HG03159 (cell line): ENCODE data around the gene CERK.
"Not testable (repeated sequence)": the region's sequence is repeated elsewhere in the genome, so short reads cannot be mapped to it uniquely, and the experiment has no call there.

Experiments
- ATAC-seq: cut with Tn5 transposase; IDR thresholded peaks from one replicate; pipeline ENCODE4 v1.9.1; 2021; ENCODE audit warnings: mild to moderate bottlenecking, moderate library complexity; ENCODE audit not compliant: unreplicated experiment

CERK gene

DNA sequence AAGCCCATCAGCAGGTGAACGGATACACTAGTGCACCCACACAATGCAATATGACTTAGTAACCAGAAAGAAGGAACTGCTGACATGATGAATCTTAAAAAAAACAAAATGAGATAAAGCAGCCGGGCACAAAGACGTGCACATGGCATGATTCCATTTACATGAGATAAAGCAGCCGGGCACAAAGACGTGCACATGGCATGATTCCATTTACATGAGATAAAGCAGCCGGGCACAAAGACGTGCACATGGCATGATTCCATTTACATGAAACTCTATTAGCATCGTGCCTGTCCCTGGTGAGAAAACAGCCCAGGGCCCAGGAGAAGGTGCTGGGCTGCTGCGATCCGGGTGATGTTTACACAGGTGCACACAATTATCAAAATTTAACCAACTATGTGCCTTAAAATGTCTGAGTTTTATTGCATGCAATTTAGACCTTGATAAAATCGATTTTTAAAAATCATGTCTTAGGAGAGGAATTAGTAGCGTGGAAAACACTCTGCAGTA, 3.8 kb downstream of the CERK start:
- not testable (repeated sequence) for ATAC-seq

GRCh38 chr22:46732513-46732912, 5.5 kb downstream of the CERK start:
- ATAC-seq, result no peak

- ATAC-seq, result no peak
Measured at GRCh38 chr22:46732041-46732379, 6.0 kb downstream of the CERK start.

GRCh38 chr22:46731246-46732040, 6.6 kb downstream of the CERK start:
- no peak for ATAC-seq

DNA sequence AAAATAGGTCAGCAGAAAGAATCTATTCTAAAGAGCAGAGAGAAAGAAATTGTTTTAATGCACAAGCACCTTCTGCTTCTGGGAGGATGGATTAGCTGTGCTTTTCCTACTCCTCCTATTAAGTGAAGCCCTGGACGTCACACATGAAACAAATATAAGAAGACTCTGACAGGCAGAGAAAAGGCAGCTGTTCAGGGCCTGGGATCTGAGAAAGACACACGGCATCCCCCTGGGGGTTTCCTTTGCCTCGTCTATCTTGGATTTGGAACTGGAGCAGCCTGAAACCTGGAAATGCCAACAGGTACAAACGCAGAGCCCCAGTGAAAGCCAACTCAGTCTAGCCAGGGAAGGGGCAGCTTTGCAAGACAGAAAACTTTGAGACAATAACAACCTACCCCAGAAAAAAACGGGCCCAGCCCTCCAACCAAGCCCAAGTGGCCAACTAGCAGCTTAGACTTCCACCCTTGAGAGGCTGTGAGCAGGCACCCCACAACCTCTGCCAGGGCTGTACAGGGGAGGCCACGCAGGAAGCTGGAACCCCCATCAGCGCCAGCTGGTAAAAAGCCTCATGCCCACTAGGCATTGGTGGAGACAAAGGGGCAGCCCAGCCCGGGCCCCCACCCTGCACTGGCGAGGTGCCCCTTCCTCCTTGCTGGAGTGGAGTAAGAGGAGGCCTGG, 7.3 kb downstream of the CERK start:
- no peak for ATAC-seq

GRCh38 chr22:46728470-46728869, 9.6 kb downstream of the CERK start:
- ATAC-seq, result no peak

- ATAC-seq, result no peak
Measured at GRCh38 chr22:46727813-46728364, 10.2 kb downstream of the CERK start.

DNA sequence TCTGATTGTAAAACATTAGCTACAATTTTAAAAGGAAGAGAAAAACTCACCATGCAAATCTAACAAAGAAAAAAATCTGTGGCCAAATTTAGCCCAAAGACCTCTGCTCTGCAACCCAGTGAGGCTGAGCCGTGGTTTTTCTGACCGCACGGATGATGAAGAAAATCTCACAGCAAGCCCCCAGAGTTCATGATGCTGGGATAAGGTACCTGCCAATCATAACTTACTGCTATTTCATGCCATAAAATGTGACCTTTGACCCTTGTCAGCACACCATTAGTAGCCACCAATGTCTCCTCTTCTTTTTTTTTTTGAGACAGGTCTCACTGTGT, 11.1 kb downstream of the CERK start:
- ATAC-seq, result no peak

- ATAC-seq, result no peak
Measured at GRCh38 chr22:46726066-46726985, 11.7 kb downstream of the CERK start.

DNA sequence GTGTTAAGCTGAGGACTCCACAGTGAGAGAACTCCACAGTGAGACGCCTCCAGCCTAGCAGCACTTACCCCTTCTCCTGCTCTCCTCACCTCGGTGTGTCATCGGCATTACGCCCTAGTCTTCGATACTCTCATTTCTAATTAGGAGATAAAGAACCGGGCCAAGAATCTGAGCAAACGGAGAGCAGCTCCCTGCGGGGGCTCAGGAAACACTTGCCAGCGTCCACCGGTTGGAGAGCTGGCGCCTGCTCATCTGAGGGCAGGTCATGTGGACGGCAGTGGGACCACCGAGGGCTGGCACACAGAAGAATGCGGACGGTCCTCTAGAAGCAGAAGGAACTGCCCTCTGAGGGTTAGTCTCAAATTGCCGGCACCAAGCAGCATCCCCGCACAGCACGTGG, 13.0 kb downstream of the CERK start:
- ATAC-seq, result no peak

DNA sequence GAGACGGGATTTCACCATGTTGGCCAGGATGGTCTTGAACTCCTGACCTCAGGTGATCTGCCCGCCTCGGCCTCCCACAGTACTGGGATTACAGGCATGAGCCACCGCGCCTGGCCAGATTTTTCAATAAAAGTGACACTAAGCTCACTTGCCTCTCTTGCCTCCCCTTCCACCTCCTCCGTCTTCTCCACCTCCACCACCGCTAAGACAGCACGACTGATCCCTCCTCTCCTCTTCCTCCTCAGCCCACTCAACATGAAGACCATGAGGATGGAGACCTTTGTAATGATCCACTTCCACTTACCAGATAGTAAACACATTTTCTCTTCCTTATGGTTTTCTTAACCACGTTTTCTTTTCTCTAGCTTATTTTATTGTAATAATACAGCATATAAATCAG, 14.2 kb downstream of the CERK start:
- no peak for ATAC-seq

- ATAC-seq, result no peak
Measured at GRCh38 chr22:46721501-46722085, 16.5 kb downstream of the CERK start.

GRCh38 chr22:46719921-46720320, 18.1 kb downstream of the CERK start:
- no peak for ATAC-seq

- ATAC-seq, result no peak
Measured at GRCh38 chr22:46714550-46714949, 23.5 kb downstream of the CERK start.

DNA sequence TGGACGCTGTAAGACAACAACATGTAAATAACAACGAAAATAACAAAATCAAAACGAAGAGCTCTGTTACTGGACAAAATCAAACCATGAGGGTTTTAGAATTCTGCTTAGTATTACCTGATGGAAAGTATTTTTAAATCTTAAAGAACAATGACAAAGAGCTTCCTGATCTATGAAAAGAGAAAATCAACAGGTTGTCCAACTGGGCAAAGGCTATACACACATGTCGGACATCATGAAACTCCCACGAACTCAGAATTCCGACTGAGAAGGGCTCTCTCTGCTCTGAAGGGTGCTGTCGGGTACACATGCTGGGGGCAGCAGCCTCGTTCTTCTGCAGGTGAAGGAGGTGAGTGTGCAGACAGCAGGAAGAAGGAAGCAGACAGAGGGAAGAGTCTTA, 25.8 kb downstream of the CERK start:
- ATAC-seq, result no peak

GRCh38 chr22:46710806-46711205, 27.2 kb downstream of the CERK start:
- no peak for ATAC-seq

DNA sequence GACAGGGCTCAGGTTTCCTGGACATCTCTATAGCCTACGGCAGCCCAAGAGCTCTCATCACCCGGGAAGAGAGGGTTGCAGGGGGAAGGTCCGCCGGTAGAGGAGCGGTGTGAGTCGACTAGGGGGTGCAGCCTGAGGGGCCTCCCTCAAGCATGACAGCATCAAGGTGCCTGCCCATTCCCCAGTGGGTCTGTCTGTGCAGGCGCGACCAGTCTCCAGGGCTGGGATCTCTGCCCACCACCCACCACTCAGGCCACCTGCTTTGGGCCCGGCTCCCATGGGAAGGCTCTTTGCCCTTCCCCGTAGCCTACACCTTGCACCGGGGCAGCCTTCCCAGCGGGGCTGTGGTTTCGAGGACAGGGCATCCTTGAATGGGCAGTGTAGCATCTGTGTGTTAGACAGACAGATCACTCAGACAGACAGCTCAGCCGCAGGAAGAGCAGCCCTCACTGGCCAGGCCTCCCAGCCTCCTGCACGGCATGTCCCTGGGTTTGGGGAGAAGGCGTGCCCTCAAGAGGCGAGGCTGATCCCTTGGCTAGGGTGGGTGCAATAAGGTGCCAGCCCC, 29.2 kb downstream of the CERK start:
- no peak for ATAC-seq

DNA sequence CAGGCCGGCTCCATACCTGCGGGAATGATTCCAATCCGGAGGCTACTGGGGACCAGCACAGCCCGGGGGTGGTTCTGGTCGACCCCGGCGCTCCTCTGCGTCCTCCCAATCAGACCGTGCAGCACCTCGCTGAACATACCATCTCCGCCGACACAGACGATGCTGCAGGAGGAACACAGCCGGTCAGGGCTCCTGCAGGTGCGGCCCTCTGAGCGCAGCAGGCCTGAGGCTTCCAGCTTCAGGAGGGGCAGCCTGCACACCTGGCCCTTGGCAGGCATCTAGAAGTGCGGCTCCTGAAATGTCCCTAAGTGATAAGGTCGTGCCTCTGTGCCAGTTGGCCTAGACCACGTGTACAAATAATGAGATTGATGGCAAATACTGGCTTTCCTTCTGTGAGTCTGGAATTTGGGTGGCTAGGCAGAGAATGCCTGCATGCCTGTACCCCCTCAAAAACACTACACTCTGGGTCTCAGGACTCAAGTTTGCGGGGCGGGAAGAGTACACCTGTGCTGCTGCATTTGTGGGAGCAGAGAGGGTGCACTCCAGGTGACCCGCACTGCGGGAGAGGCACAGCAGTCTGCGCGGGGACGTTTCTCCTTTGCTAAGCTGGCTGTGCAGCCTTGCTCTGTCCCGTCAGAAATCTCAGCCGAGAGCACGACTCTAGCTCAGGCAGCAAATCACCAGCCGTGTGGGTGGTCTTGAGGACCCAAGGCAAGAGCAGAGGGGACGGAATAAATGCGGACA, 30.1 kb downstream of the CERK start:
- ATAC-seq, result no peak

DNA sequence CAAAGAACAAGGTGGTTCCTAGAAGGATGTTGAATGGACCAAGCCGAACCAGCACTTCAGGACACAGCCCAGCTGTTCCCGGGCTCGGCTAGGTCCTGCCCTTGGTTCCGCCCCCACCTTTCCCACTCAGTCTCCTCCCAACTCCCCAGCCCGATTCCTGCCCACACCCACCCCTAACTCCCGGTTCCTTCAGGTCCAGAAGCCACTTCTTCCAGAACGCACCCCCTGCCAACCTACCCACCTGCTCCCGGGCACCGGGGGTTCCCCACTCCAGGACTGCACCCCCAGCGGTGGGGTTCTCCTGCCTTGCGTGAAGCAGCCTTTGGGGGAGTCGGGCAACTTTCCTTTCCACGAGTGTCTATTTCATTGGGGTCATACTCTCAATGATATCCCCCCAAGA, 30.7 kb downstream of the CERK start:
- ATAC-seq, result no peak

- ATAC-seq, result no peak
Measured at GRCh38 chr22:46706060-46706459, 32.0 kb downstream of the CERK start.
